ENCODE data around the gene ECI2. TPM values are rescaled to one million over a fixed set of nuclear protein-coding genes. Genes with fewer than 3 reads are reported as not detected.

ECI2 gene
- total and polyA plus RNA-seq, 9 donors, result 52.0 to 141 (median 67.1) TPM

GRCh38 chr6:4108561-4109093, 26.7 kb downstream of the ECI2 start:
- no peaks in the 10 kb centered on the region for H3K36me3 ChIP-seq
- H3K27ac ChIP-seq, result no peak overlapping the region
- no peak for DNase-seq
- TF ChIP-seq CTCF (IDR thresholded peaks at IDR 0.05), result no peak
- no peak for TF ChIP-seq POLR2A (IDR thresholded peaks at IDR 0.05)
- no peak for TF ChIP-seq EP300 (IDR thresholded peaks at IDR 0.05)
- no peak overlapping the region for H3K4me3 ChIP-seq
- intact Hi-C loops (cut with DNase I), result no loop called here
- H3K27me3 ChIP-seq, result no peaks in the 10 kb centered on the region
- H3K9me3 ChIP-seq, result no peaks in the 10 kb centered on the region
- H3K4me1 ChIP-seq (ENCODE audit: insufficient read depth), result no peaks in the 10 kb centered on the region
- 74 to 80% (median 79%) methylated on average over 9 of the region's 9 CpGs for WGBS, 3 donors

GRCh38 chr6:4107873-4108272, 27.5 kb downstream of the ECI2 start:
- Histone ChIP-seq H3K27me3 (no peaks in the 10 kb centered on the region), H3K4me1 (ENCODE audit: insufficient read depth) (no peaks in the 10 kb centered on the region), H3K9me3 (no peaks in the 10 kb centered on the region), H3K4me3 (no peak overlapping the region), H3K27ac (no peak overlapping the region), H3K36me3 (no peaks in the 10 kb centered on the region)
- DNase-seq, result no peak
- TF ChIP-seq POLR2A (IDR thresholded peaks at IDR 0.05) (no peak), EP300 (IDR thresholded peaks at IDR 0.05) (no peak), CTCF (IDR thresholded peaks at IDR 0.05) (no peak)
- WGBS, 3 donors, result 91 to 95% (median 92%) methylated on average over 2 of the region's 2 CpGs
- intact Hi-C loops (cut with DNase I), result no loop called here

- Histone ChIP-seq H3K27ac (no peak overlapping the region), H3K4me1 (ENCODE audit: insufficient read depth) (no peaks in the 10 kb centered on the region), H3K36me3 (no peaks in the 10 kb centered on the region), H3K9me3 (no peaks in the 10 kb centered on the region), H3K27me3 (no peaks in the 10 kb centered on the region), H3K4me3 (no peak overlapping the region)
- no peak for TF ChIP-seq POLR2A (IDR thresholded peaks at IDR 0.05)
- TF ChIP-seq EP300 (IDR thresholded peaks at IDR 0.05), result no peak
- TF ChIP-seq CTCF (IDR thresholded peaks at IDR 0.05), result no peak
- intact Hi-C loops (cut with DNase I), result no loop called here
- 57% methylated on average over 4 of the region's 4 CpGs for WGBS, 3 donors
- no peak for DNase-seq
Measured at GRCh38 chr6:4105980-4106536, 29.3 kb downstream of the ECI2 start.

- H3K27ac ChIP-seq, result no peak overlapping the region
- H3K27me3 ChIP-seq, result no peaks in the 10 kb centered on the region
- H3K9me3 ChIP-seq, result no peaks in the 10 kb centered on the region
- WGBS, 3 donors, result 71 to 79% (median 77%) methylated on average over 5 of the region's 5 CpGs
- no peak overlapping the region for H3K4me3 ChIP-seq
- TF ChIP-seq POLR2A (IDR thresholded peaks at IDR 0.05), result no peak
- TF ChIP-seq CTCF (IDR thresholded peaks at IDR 0.05), result no peak
- no peaks in the 10 kb centered on the region for H3K4me1 ChIP-seq (ENCODE audit: insufficient read depth)
- no peaks in the 10 kb centered on the region for H3K36me3 ChIP-seq
- no peak for DNase-seq
- intact Hi-C loops (cut with DNase I), result no loop called here
Measured at GRCh38 chr6:4103929-4104328, 31.4 kb downstream of the ECI2 start.

All from ovary (tissue), 9 donors.